Left ventricle myocardium inferior (tissue), 1 donor: ENCODE measurements around the gene MBNL2. TPM values are rescaled to one million over a fixed set of nuclear protein-coding genes. Genes with fewer than 3 reads are reported as not detected.

Source experiments
- DNase-seq: peaks from one replicate; pipeline ENCODE4 v3.0.0-alpha.2; 2020
- H3K27ac ChIP-seq: fragments of 200-600 bp; replicated peaks from 2 replicates; pipeline ENCODE4 v1.8.0; 2021
- H3K27me3 ChIP-seq: fragments of 200-600 bp; 2 replicates; pipeline ENCODE4 v1.8.0; 2021; ENCODE audit warnings: low read depth
- H3K36me3 ChIP-seq: fragments of 200-600 bp; 2 replicates; pipeline ENCODE4 v1.8.0; 2021
- H3K4me1 ChIP-seq: fragments of 200-600 bp; 2 replicates; pipeline ENCODE4 v1.8.0; 2021
- H3K4me3 ChIP-seq: fragments of 200-600 bp; 2 replicates; pipeline ENCODE4 v1.8.0; 2021; ENCODE audit warnings: mild to moderate bottlenecking, moderate library complexity
- H3K9me3 ChIP-seq: fragments of 200-600 bp; replicated peaks from 2 replicates; pipeline ENCODE4 v1.8.0; 2021
- intact Hi-C: fragments of 100-400 bp; cut with micrococcal nuclease; formaldehyde crosslinking; loops from one replicate; pipeline ENCODE4 v1.11.0; 2022
- total RNA-seq: library from RNA; stranded (reverse); fragmentation: NEBNext Ultra II Directional; extraction: Animal tissue kit (Norgen Biotek cat#: 25700); gene quantifications from one replicate; pipeline ENCODE4 v1.2.1, GENCODE V29; 2021
- TF ChIP-seq, protein P1 (sequence below): fragments of 200-600 bp; IDR thresholded peaks from 2 replicates; pipeline ENCODE4 v1.8.0; 2021; ENCODE audit warnings: antibody characterized with exemption, mild to moderate bottlenecking, borderline replicate concordance
- donor health status: DM: no; HTN: yes; CAD: no; lungs with severe emphysema.

MBNL2 gene
- total RNA-seq, 1 donor from 2014 or later, result 76.5 TPM

GRCh38 chr13:97192166-97192565 lies 30.0 kb upstream of the MBNL2 start:
- no peak overlapping the region for H3K27ac ChIP-seq
- H3K9me3 ChIP-seq, result no peaks in the 10 kb centered on the region
- TF ChIP-seq, protein P1, sequence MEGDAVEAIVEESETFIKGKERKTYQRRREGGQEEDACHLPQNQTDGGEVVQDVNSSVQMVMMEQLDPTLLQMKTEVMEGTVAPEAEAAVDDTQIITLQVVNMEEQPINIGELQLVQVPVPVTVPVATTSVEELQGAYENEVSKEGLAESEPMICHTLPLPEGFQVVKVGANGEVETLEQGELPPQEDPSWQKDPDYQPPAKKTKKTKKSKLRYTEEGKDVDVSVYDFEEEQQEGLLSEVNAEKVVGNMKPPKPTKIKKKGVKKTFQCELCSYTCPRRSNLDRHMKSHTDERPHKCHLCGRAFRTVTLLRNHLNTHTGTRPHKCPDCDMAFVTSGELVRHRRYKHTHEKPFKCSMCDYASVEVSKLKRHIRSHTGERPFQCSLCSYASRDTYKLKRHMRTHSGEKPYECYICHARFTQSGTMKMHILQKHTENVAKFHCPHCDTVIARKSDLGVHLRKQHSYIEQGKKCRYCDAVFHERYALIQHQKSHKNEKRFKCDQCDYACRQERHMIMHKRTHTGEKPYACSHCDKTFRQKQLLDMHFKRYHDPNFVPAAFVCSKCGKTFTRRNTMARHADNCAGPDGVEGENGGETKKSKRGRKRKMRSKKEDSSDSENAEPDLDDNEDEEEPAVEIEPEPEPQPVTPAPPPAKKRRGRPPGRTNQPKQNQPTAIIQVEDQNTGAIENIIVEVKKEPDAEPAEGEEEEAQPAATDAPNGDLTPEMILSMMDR, result no peak
- no peak for DNase-seq
- no peaks in the 10 kb centered on the region for H3K36me3 ChIP-seq
- no peaks in the 10 kb centered on the region for H3K27me3 ChIP-seq
- peaks cover 9% of the 10 kb centered on the region for H3K4me1 ChIP-seq
- H3K4me3 ChIP-seq, result no peak overlapping the region
- intact Hi-C loops, result no loop called here

- intact Hi-C loops, result no loop called here
Measured at GRCh38 chr13:97193577-97193976, 28.6 kb upstream of the MBNL2 start.

DNA sequence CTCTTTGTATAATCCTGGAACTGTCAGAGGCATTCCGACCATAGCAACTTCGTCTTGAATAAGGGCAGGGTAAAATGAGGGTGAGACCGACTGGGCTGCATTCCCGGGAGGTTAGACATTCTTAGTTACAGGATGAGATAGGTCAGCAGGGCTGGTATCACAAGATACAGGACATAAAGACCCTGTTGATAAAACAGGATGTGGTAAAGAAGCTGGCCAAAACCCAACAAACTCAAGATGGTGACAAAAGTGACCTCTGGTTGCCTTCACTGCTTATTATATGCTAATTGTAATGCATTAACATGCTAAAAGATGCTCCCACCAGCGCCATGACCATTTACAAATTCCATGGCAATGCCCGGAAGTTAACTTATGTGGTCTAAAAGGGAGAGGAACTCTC lies 27.7 kb upstream of the MBNL2 start:
- no peaks in the 10 kb centered on the region for H3K27me3 ChIP-seq
- no peaks in the 10 kb centered on the region for H3K9me3 ChIP-seq
- peaks cover 9% of the 10 kb centered on the region for H3K4me1 ChIP-seq
- TF ChIP-seq, protein P1, result no peak
- no peak overlapping the region for H3K27ac ChIP-seq
- intact Hi-C loops, result no loop called here
- no peak for DNase-seq
- H3K36me3 ChIP-seq, result no peaks in the 10 kb centered on the region
- H3K4me3 ChIP-seq, result no peak overlapping the region

More at GRCh38 chr13:97193577-97193976, 28.6 kb upstream of the MBNL2 start:
- Histone ChIP-seq H3K27ac (no peak overlapping the region), H3K4me3 (no peak overlapping the region), H3K4me1 (peaks cover 9% of the 10 kb centered on the region), H3K9me3 (no peaks in the 10 kb centered on the region), H3K36me3 (no peaks in the 10 kb centered on the region), H3K27me3 (no peaks in the 10 kb centered on the region)
- TF ChIP-seq, protein P1, result no peak
- DNase-seq, result no peak

- intact Hi-C loops, result no loop called here
- Histone ChIP-seq H3K9me3 (no peaks in the 10 kb centered on the region), H3K4me1 (peaks cover 9% of the 10 kb centered on the region), H3K27ac (no peak overlapping the region), H3K4me3 (no peak overlapping the region), H3K27me3 (no peaks in the 10 kb centered on the region), H3K36me3 (no peaks in the 10 kb centered on the region)
- TF ChIP-seq, protein P1, result no peak
- no peak for DNase-seq
Measured at GRCh38 chr13:97196340-97196739, 25.8 kb upstream of the MBNL2 start.

DNA sequence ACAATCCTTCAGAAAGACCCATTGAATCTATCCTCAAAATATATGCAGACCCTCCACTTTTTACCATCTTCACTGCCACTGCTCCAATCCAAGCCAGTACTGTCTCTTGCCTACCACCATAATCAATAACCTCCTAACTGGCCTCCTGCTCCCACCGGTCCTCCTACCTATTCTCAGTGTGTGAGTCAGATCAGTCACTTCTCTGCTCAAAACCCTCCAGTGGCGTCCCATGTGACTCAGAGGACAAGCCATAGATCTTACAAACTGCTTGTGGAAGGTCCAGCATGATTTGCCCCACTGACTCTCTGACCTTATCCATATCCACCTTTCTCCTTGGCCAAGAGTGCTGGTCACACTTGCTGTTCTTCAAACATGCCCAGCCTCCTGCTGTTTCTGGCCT lies 23.4 kb upstream of the MBNL2 start:
- peaks cover 9% of the 10 kb centered on the region for H3K4me1 ChIP-seq
- no peaks in the 10 kb centered on the region for H3K9me3 ChIP-seq
- no peaks in the 10 kb centered on the region for H3K36me3 ChIP-seq
- DNase-seq, result no peak
- no peaks in the 10 kb centered on the region for H3K27me3 ChIP-seq
- TF ChIP-seq, protein P1, result no peak
- H3K27ac ChIP-seq, result no peak overlapping the region
- intact Hi-C loops, result no loop called here
- no peak overlapping the region for H3K4me3 ChIP-seq

- H3K4me3 ChIP-seq, result no peak overlapping the region
- intact Hi-C loops, result no loop called here
- peaks cover 6% of the 10 kb centered on the region for H3K4me1 ChIP-seq
- H3K27ac ChIP-seq, result no peak overlapping the region
- TF ChIP-seq, protein P1, result no peak
- no peaks in the 10 kb centered on the region for H3K9me3 ChIP-seq
- no peaks in the 10 kb centered on the region for H3K27me3 ChIP-seq
- no peaks in the 10 kb centered on the region for H3K36me3 ChIP-seq
- no peak for DNase-seq
Measured at GRCh38 chr13:97199451-97199850, 22.7 kb upstream of the MBNL2 start.
